Progenitor cell of endocrine pancreas (in vitro differentiated cells): ENCODE data around the gene DEDD2. TPM values are rescaled to one million over a fixed set of nuclear protein-coding genes. Genes with fewer than 3 reads are reported as not detected.
A peak's percentile ranks its signal among the peaks of the same experiment; 100 is the strongest.

Source experiments
- DNase-seq: peaks from one replicate; pipeline ENCODE4 v3.0.0; 2021; ENCODE audit warnings: low spot score; ENCODE audit not compliant: unreplicated experiment
- H3K27ac Mint-ChIP-seq: 2 replicates; pipeline ENCODE4 v1.8.0; 2021; ENCODE audit warnings: mild to moderate bottlenecking, moderate library complexity, mixed read lengths
- H3K27me3 Mint-ChIP-seq: 2 replicates; pipeline ENCODE4 v1.8.0; 2021; ENCODE audit warnings: mixed read lengths
- H3K36me3 Mint-ChIP-seq: 2 replicates; pipeline ENCODE4 v1.8.0; 2022; ENCODE audit warnings: mixed read lengths; ENCODE audit not compliant: insufficient read depth
- H3K4me1 Mint-ChIP-seq: 2 replicates; pipeline ENCODE4 v1.8.0; 2021; ENCODE audit warnings: low read depth, mixed read lengths
- H3K4me3 Mint-ChIP-seq: 2 replicates; pipeline ENCODE4 v1.8.0; 2021; ENCODE audit warnings: low read depth, mild to moderate bottlenecking, moderate library complexity, mixed read lengths
- H3K9me3 Mint-ChIP-seq: 2 replicates; pipeline ENCODE4 v1.8.0; 2021; ENCODE audit warnings: low read depth, mixed read lengths
- total RNA-seq: library from RNA; stranded (reverse); gene quantifications from 2 replicates; pipeline ENCODE4 v1.2.1, GENCODE V29; 2021
- TF ChIP-seq, protein P1 (sequence below): fragments of 200-600 bp; sonication (generic); IDR thresholded peaks from one replicate; pipeline ENCODE4 v1.5.0; 2021; ENCODE audit warnings: antibody characterized with exemption, mild to moderate bottlenecking; ENCODE audit not compliant: unreplicated experiment

DEDD2 gene
- total RNA-seq, 1 donor from 2014 or later: 38.3 TPM

DNA sequence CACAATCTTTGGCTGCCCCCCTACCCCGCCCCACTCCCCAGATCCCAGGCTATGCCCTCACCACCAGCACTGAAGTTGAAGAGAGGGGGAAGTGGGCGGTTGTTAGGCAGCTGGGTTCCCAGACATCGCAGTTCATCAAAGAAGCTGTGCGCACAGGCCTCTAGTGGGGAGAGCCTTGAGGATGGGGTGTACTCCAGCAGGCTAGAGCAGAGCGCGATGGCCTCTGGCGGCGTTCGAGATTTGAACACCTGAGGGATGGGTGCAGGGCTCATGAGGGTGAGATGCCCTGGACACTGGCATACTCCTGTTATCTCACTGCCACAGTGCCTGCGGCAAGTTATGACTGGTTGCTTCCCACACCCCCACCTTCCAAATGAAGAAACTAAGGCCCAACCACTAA is 15.0 kb upstream of the DEDD2 start:
- no peaks in the 10 kb centered on the region for H3K27me3 Mint-ChIP-seq
- H3K36me3 Mint-ChIP-seq: peaks cover 29% of the 10 kb centered on the region
- no peak overlapping the region for H3K4me3 Mint-ChIP-seq
- no peaks in the 10 kb centered on the region for H3K4me1 Mint-ChIP-seq
- TF ChIP-seq, protein P1, sequence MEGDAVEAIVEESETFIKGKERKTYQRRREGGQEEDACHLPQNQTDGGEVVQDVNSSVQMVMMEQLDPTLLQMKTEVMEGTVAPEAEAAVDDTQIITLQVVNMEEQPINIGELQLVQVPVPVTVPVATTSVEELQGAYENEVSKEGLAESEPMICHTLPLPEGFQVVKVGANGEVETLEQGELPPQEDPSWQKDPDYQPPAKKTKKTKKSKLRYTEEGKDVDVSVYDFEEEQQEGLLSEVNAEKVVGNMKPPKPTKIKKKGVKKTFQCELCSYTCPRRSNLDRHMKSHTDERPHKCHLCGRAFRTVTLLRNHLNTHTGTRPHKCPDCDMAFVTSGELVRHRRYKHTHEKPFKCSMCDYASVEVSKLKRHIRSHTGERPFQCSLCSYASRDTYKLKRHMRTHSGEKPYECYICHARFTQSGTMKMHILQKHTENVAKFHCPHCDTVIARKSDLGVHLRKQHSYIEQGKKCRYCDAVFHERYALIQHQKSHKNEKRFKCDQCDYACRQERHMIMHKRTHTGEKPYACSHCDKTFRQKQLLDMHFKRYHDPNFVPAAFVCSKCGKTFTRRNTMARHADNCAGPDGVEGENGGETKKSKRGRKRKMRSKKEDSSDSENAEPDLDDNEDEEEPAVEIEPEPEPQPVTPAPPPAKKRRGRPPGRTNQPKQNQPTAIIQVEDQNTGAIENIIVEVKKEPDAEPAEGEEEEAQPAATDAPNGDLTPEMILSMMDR: no peak
- H3K27ac Mint-ChIP-seq: no peak overlapping the region
- H3K9me3 Mint-ChIP-seq: no peaks in the 10 kb centered on the region
- DNase-seq: no peak

DNA sequence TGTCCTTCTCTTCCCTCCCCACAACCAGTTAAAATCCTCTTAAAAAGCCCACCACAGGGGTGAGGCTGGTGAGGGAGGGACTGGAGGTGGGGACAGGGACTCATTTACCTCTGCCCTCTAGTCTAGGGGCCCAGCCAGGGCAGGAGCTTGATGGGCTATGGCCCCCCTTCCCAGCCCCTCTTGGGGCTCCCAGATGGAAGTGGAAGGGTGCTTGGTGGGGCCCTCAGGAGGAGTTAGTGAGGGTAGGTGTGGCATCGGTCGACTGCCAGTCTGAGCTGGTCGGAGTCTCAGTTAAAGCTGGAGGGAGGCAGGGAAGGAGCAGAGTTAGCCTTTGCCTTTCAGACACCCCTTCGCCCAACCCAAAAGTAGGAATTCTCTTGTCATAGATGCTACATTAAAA is 13.1 kb upstream of the DEDD2 start:
- Mint-ChIP-seq H3K27me3 (no peaks in the 10 kb centered on the region), H3K4me1 (no peaks in the 10 kb centered on the region), H3K36me3 (peaks cover 29% of the 10 kb centered on the region), H3K9me3 (no peaks in the 10 kb centered on the region), H3K27ac (no peak overlapping the region), H3K4me3 (no peak overlapping the region)
- DNase-seq: no peak
- TF ChIP-seq, protein P1: no peak

DNA sequence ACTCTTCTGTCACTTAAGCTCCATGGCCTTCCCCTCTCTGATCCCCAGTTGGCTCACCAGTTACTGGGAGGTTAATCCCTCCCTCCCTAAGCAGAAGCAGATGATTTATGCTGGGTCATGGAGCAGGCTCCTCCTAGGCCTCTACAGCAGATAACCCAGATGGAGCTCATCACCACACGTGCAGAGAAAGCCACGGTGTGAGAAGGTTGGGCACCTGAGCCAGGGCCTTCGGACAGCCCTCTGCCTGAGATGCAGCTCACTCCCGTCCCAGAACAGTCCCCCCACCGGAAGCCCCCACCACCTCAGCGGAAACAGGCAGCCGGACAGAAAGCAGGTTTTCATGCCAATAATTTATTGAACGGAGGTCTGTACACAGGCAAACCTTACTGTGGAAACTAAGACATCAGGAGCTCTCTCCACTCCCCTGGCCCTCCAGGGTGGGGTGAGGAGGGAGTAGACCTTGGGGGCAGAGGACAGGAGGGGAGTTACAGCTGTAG is 12.4 kb upstream of the DEDD2 start:
- Mint-ChIP-seq H3K4me3 (no peak overlapping the region), H3K27ac (peak overlapping the region; percentile 79), H3K36me3 (peaks cover 25% of the 10 kb centered on the region), H3K9me3 (no peaks in the 10 kb centered on the region), H3K4me1 (no peaks in the 10 kb centered on the region), H3K27me3 (no peaks in the 10 kb centered on the region)
- DNase-seq: no peak
- TF ChIP-seq, protein P1: no peak

DNA sequence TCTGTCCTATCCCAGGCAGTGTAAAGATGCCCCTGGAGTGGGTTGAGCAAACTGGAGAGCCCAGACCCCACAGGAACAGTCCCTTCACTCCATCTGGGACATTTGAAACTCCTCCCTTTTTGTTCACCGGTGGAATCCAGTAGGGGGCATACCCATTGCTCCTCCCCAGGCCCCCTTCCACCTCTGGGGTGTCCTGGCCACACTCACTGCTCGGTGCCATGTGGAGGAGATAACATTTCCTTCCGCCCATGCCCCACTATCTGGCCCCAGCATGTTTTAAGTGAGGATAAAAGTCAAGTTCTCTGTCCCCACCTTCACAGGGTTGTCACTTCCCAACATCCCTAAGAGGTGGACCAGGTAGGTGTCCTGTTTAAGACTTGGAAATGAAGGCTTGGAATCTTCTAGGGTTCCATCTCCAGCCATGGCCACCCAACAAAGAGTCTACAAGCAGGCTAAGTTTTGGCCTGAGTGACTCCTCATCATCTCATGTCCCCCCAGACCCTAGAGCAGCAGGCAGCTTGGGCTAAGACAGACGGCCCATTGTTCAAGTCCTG is 11.9 kb upstream of the DEDD2 start:
- TF ChIP-seq, protein P1: no peak
- Mint-ChIP-seq H3K4me1 (no peaks in the 10 kb centered on the region), H3K27me3 (no peaks in the 10 kb centered on the region), H3K36me3 (peaks cover 26% of the 10 kb centered on the region), H3K9me3 (no peaks in the 10 kb centered on the region), H3K4me3 (no peak overlapping the region), H3K27ac (peak overlapping the region; percentile 79)
- DNase-seq: no peak

DNA sequence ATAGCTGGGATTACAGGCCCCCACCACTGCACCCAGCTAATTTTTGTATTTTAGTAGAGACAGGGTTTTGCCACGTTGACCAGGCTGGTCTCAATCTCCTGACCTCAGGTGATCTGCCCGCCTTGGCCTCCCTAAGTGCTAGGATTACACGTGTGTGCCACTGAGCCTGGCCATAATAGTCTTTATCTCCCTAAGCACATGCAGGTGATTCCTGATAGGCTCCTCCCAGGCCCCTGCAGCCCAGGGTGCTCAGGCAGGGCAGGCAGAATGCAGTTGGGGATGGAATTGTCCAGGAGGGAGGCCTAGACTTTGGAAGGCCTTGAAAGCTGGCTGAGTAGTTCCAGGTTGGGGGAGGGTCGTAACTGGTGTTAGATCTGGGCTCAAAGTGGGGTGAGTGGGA is 11.2 kb upstream of the DEDD2 start:
- Mint-ChIP-seq H3K27ac (peak overlapping the region; percentile 41), H3K27me3 (no peaks in the 10 kb centered on the region), H3K4me1 (no peaks in the 10 kb centered on the region), H3K36me3 (peaks cover 23% of the 10 kb centered on the region), H3K9me3 (no peaks in the 10 kb centered on the region), H3K4me3 (no peak overlapping the region)
- TF ChIP-seq, protein P1: no peak
- no peak for DNase-seq
